ENCODE measurements around the gene DSC3.
A peak's percentile ranks its signal among the peaks of the same experiment; 100 is the strongest.

Gene DSC3

DNA sequence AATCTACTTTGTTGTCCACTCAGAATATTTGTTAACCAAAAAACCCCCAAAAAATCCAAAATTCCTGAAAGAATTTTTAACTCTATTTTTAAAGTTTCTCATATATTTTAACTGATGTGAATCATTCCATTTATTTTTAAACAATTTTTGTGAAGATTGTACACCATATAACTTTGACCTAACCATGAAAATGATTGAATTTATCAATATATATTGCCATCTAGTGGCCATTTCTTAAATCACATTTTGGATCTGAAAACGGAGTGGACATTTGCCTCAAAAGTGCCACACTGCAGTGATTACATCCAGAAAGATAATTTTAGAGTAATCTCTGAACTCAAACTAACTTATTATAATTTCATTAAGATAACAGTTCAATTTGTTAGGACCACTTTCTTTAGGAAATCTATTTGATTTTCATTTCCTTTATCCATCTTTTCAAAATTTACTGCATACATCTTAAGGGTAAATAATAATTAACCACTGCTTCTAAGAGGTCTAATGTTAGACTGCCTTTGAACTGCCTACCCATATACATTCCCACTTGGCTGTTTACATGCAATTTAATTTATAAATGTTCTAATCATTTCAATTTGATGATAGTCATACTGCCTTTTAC lies 71.1 kb downstream of the DSC3 start:
- TF ChIP-seq HDGF (IDR thresholded peaks at IDR 0.05; ENCODE audit: borderline replicate concordance) (no peak), ARNT (IDR thresholded peaks at IDR 0.05) (no peak), FOXA1 (IDR thresholded peaks at IDR 0.05) (no peak), TARDBP (IDR thresholded peaks at IDR 0.05) (no peak), NFRKB (IDR thresholded peaks at IDR 0.05) (no peak), SUZ12 (IDR thresholded peaks at IDR 0.05) (no peak), LEF1 (IDR thresholded peaks at IDR 0.05; ENCODE audit: borderline replicate concordance) (no peak), ZNF384 (IDR thresholded peaks at IDR 0.05) (no peak), FOXK2 (IDR thresholded peaks at IDR 0.05) (no peak), CTBP1 (IDR thresholded peaks at IDR 0.05; ENCODE audit: borderline replicate concordance) (no peak), SP1 (IDR thresholded peaks at IDR 0.05) (no peak), FOXM1 (IDR thresholded peaks at IDR 0.05; ENCODE audit: borderline replicate concordance) (no peak), BHLHE40 (IDR thresholded peaks at IDR 0.05; ENCODE audit: borderline replicate concordance) (no peak), L3MBTL2 (conservative IDR thresholded peaks at IDR 0.05) (no peak)
- peak; percentile 48 for DNase-seq (ENCODE audit: extremely low spot score)
- POLR2A ChIA-PET, result interaction anchor here (2.2 kb wide), 1 partner anchor 70 kb away, joined by 8 read pairs; no protein-coding TSS in a partner anchor
- CTCF ChIA-PET, result interaction anchor here (0.6 to 1.3 kb wide), 3 partner anchors 10 to 1279 kb away, joined by 3 to 7 read pairs (median 3); no protein-coding TSS in a partner anchor

DNA sequence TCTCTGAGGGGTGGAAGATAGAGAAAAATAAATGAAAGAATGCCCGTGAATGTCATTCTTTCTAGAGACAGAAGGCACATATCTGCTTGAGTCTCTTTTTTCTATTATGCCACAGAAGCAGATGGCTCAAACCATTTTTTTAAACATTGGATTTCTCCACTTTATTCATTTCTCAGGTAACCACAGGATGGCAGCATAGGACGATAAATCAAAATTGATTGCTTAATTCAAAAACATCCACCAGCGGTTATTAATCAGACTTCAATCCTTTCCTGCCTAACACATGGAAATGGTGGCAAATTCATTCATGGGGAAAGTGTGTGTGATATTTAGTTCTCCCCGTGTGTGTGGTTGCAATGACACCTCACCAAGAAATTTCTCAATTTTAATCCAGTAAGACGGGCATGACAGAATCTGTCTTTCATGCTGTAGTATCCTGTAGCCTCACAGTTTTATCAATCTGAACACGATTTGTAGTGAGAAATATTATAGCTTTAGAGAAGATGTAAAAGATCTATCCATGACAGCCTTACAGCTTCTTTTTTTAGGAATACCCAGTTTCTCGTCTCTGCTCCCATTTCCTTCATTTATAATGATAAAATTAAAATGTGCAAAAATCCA lies 72.2 kb downstream of the DSC3 start:
- POLR2A ChIA-PET, result no interaction called here
- CTCF ChIA-PET, result interaction anchor here (0.6 to 1.4 kb wide), 4 partner anchors 13 to 1096 kb away, joined by 3 to 6 read pairs (median 4); no protein-coding TSS in a partner anchor
- TF ChIP-seq ZNF384 (IDR thresholded peaks at IDR 0.05) (peak; percentile 81), ARNT (IDR thresholded peaks at IDR 0.05) (no peak), CTBP1 (IDR thresholded peaks at IDR 0.05; ENCODE audit: borderline replicate concordance) (no peak), NFRKB (IDR thresholded peaks at IDR 0.05) (no peak)
- TF ChIP-seq, protein P1, sequence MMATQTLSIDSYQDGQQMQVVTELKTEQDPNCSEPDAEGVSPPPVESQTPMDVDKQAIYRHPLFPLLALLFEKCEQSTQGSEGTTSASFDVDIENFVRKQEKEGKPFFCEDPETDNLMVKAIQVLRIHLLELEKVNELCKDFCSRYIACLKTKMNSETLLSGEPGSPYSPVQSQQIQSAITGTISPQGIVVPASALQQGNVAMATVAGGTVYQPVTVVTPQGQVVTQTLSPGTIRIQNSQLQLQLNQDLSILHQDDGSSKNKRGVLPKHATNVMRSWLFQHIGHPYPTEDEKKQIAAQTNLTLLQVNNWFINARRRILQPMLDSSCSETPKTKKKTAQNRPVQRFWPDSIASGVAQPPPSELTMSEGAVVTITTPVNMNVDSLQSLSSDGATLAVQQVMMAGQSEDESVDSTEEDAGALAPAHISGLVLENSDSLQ (IDR thresholded peaks at IDR 0.05), result peak; percentile 84
- DNase-seq (ENCODE audit: extremely low spot score), result peak; percentile 48

DNA sequence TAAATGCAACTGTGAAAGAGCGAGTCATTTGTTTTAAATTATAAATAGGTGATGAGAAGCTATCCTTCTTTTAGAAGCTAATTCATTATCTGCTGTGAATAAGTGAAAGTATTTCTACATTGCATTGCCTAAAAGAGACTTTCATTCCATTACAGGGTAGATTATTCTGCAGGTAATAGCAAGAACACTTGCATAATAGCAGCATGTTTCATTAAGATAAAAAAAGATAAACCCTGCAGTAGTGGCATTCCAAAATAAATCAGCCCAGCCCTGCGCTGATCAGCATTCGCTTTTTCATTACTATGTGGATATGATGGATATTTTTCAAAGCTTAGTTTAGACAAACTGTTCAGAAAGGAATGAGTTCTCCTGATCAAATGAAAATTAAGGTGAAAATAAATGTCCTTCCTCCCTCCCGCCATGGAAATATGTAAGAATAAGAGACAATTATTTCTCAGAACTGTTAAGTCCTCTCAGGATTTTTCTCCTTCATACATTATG lies 72.8 kb downstream of the DSC3 start:
- TF ChIP-seq FOXM1 (IDR thresholded peaks at IDR 0.05; ENCODE audit: borderline replicate concordance) (no peak), SUZ12 (IDR thresholded peaks at IDR 0.05) (no peak)
- TF ChIP-seq, protein P1 (IDR thresholded peaks at IDR 0.05), result no peak
- ChIA-PET POLR2A (no interaction called here), CTCF (interaction anchor here (0.7 to 1.4 kb wide), 5 partner anchors 12 to 1095 kb away, joined by 3 to 6 read pairs (median 3); no protein-coding TSS in a partner anchor)
- no peak for DNase-seq (ENCODE audit: extremely low spot score)

DNA sequence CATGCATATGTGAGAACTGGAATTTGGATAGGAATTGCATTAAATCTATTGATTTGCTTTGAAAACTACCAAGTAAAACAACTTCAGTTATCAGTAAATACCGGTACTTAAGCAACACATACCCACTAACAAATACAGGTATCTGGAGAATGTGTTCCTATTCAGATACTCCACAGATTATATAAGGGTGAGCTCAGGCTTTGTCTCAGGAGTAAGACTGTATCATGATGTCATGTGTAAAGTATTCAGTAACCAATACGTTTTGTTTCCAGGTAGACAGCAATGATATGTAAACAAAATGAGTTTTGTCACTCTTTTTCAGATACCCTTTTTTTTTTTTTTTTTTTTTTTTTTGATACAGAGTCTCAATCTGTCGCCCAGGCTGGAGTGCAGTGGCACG lies 74.8 kb downstream of the DSC3 start:
- TF ChIP-seq L3MBTL2 (conservative IDR thresholded peaks at IDR 0.05) (no peak), FOXA1 (IDR thresholded peaks at IDR 0.05) (no peak), FOXM1 (IDR thresholded peaks at IDR 0.05; ENCODE audit: borderline replicate concordance) (no peak), SP1 (IDR thresholded peaks at IDR 0.05) (no peak), LEF1 (IDR thresholded peaks at IDR 0.05; ENCODE audit: borderline replicate concordance) (no peak), BHLHE40 (IDR thresholded peaks at IDR 0.05; ENCODE audit: borderline replicate concordance) (no peak), ARNT (IDR thresholded peaks at IDR 0.05) (no peak), ELF4 (IDR thresholded peaks at IDR 0.05) (no peak), TARDBP (IDR thresholded peaks at IDR 0.05) (no peak), HDGF (IDR thresholded peaks at IDR 0.05; ENCODE audit: borderline replicate concordance) (no peak)
- TF ChIP-seq, protein P1 (IDR thresholded peaks at IDR 0.05), result no peak
- CTCF ChIA-PET, result interaction anchor here (0.5 to 0.9 kb wide), 5 partner anchors 11 to 935 kb away, joined by 3 to 6 read pairs (median 3); no protein-coding TSS in a partner anchor
- no peak for DNase-seq (ENCODE audit: extremely low spot score)
- POLR2A ChIA-PET, result no interaction called here

DNA sequence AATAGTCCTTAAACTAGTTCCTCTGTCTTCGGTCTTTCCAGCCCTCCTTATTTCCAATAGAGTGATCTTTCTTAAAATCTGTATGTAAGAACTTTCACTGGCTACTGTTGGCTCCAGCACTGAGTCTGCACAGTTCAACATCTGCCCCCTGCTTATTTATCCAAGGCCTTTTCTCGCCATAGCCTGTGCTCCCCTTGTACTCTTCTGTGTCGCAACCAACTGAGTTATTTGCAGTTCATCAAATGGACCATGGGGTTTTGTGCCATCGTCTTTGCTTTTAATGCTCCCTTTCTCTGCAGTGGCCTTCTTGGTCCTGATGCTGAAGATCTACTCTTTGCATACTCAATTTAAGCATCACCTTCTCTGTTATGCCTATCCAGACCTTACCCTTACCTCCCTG lies 77.3 kb downstream of the DSC3 start:
- ChIA-PET CTCF (interaction anchor here (1.0 kb wide), 1 partner anchor 598 kb away, joined by 3 read pairs; no protein-coding TSS in a partner anchor), POLR2A (no interaction called here)
- TF ChIP-seq LEF1 (IDR thresholded peaks at IDR 0.05; ENCODE audit: borderline replicate concordance) (no peak), CTBP1 (IDR thresholded peaks at IDR 0.05; ENCODE audit: borderline replicate concordance) (no peak), ARNT (IDR thresholded peaks at IDR 0.05) (no peak)
- no peak for DNase-seq (ENCODE audit: extremely low spot score)

DNA sequence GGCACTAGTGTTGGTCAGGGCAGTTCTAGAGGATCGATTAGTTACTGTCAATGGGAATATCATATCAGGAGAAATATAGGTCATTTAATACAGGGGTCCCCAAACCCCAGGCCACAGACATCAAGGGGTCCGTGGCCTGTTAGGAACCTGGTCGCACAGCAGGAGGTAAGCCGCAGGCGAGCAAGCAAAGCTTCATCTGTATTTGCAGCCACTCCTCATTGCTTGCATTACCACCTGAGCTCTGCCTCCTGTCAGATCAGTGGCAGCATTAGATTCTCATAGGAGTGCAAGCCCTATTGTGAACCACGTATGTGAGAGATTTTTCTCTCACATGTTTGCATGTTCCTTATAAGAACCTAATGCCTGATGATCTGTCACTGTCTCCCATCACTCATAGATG lies 81.9 kb downstream of the DSC3 start:
- CTCF ChIA-PET, result no interaction called here
- TF ChIP-seq ZNF384 (IDR thresholded peaks at IDR 0.05), result no peak
- no peak for TF ChIP-seq HDGF (IDR thresholded peaks at IDR 0.05; ENCODE audit: borderline replicate concordance)
- TF ChIP-seq L3MBTL2 (conservative IDR thresholded peaks at IDR 0.05), result no peak
- TF ChIP-seq, protein P1 (IDR thresholded peaks at IDR 0.05), result no peak
- DNase-seq (ENCODE audit: extremely low spot score), result no peak
- POLR2A ChIA-PET, result no interaction called here
